Ovary (tissue), 3 donors: ENCODE measurements around the gene MUC12.
"Not testable (repeated sequence)": the region's sequence is repeated elsewhere in the genome, so short reads cannot be mapped to it uniquely, and the experiment has no call there.

Source experiments
- EP300 ChIP-seq: sonication (generic); formaldehyde crosslinking; IDR thresholded peaks from one replicate; pipeline ENCODE4 v1.6.1; 2017; ENCODE audit warnings: antibody characterized with exemption
- POLR2A ChIP-seq: fragments of 450-650 bp; IDR thresholded peaks from one replicate; pipeline ENCODE4 v1.6.1; 2017; ENCODE audit warnings: antibody characterized with exemption, mild to moderate bottlenecking, moderate library complexity
- TF ChIP-seq, protein P1 (sequence below), 3 donors: fragments of 450-650 bp in 2 of 3; fragments of 200-600 bp in 1 of 3; IDR thresholded peaks; one replicate each; pipeline versions ENCODE4 v1.5.1 to v1.8.0; 2016 to 2022; ENCODE audit warnings: antibody characterized with exemption in 3 of 3, mild to moderate bottlenecking in 1 of 3
- donor health status: DM: no; HTN: no; CAD: no.

DNA sequence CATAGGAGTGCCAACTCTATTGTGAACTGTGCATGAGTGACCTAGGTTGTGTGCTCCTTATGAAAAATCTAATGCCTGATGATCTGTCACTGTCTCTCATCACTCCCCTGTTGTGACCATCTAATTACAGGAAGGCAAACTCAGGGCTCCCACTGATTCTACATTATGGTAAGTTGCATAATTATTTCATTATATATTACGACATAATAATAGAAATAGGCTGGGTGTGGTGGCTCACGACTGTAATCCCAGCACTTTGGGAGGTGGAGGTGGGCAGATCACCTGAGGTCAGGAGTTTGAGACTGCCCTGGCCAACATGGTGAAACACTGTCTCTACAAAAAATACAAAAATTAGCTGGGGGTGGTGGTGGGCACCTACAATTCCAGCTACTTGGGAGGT lies 34.0 kb upstream of the MUC12 start:
- TF ChIP-seq, protein P1, sequence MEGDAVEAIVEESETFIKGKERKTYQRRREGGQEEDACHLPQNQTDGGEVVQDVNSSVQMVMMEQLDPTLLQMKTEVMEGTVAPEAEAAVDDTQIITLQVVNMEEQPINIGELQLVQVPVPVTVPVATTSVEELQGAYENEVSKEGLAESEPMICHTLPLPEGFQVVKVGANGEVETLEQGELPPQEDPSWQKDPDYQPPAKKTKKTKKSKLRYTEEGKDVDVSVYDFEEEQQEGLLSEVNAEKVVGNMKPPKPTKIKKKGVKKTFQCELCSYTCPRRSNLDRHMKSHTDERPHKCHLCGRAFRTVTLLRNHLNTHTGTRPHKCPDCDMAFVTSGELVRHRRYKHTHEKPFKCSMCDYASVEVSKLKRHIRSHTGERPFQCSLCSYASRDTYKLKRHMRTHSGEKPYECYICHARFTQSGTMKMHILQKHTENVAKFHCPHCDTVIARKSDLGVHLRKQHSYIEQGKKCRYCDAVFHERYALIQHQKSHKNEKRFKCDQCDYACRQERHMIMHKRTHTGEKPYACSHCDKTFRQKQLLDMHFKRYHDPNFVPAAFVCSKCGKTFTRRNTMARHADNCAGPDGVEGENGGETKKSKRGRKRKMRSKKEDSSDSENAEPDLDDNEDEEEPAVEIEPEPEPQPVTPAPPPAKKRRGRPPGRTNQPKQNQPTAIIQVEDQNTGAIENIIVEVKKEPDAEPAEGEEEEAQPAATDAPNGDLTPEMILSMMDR (IDR thresholded peaks at IDR 0.05), result not testable (repeated sequence)
- not testable (repeated sequence) for TF ChIP-seq POLR2A, EP300
